ENCODE results near the gene JAZF1.
A peak's percentile ranks its signal among the peaks of the same experiment; 100 is the strongest.
"Not testable (repeated sequence)": the region's sequence is repeated elsewhere in the genome, so short reads cannot be mapped to it uniquely, and the experiment has no call there.

The JAZF1 gene

DNA sequence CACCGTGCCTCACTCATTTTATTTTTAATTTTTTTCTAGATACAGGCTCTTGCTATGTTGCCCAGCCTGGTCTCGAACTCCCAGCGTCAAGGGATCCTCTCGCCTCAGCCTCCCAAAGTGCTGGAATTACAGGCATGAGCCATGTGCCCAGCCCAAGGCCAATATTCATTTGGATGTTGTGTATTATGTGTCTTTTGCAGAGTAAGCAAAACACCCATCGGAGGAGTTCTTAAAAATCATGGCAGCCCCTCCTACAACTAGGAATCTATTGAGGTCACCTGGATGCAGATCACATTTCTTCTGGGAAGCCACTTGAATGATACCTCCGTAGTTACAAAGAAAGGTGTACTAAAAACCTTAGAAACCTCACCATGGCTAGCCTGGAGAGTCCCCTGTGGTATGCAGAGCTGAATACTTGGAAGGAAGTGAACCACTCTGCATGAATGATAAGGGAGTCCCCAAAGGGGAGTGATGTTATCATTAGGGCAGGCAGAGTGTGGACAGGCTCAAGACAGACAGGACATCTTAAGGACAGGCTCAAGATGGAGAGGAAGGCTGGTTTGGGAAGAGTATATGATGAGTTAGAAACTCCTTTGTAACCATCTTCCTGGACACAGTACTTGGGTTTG, 254.9 kb downstream of the JAZF1 start:
- DNase-seq, result no peak

DNA sequence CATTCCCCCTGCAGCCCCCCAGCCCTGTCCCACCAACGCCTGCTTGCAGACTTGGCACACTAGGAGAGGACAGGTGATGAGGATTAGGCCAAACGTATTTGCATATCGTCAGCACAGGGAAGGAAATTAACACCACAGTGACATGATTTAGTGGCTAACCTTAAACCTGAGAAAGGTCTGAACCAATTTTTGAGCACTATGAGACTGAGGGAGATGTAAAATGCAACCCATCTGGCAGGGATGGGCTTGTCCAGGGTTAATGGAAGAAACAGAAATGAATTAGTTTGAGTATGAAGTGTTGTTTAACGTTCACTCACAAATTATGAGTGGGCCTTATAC, 257.0 kb downstream of the JAZF1 start:
- no peak for DNase-seq

DNA sequence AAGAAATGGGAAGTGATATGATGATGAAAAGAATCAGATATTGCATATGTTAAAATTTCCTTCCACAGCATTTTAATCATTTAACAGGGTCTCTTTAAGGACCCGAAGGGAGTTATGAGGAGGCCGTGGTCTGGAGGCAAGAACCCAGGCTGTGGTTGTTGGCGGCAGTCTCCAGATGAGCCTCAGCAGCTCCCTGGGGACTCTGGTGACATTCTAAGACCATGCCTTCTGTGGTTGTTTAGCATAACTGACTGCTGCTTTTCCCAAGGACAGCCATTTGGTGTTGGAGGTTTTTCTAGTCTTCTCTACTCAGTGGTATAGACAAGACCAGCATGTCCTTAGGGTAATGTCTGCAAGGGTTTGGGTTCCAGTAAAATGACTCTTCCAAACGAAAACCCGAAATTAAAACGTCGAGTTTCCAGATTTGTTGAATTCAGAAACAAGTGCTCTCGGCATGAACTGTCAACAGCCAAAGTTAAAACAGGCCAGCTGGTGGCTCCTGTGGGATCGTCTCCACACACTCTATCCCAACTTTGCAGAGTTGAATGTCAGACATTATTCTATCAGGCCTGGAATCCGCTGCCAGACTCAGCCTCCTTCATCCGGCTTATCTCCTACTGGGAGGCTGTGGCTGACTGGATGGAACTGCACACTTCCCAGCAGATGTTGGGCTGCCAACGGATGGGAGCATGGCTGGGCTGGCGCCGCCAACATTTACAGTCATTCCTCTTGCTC, 257.5 kb downstream of the JAZF1 start:
- DNase-seq, result no peak

DNA sequence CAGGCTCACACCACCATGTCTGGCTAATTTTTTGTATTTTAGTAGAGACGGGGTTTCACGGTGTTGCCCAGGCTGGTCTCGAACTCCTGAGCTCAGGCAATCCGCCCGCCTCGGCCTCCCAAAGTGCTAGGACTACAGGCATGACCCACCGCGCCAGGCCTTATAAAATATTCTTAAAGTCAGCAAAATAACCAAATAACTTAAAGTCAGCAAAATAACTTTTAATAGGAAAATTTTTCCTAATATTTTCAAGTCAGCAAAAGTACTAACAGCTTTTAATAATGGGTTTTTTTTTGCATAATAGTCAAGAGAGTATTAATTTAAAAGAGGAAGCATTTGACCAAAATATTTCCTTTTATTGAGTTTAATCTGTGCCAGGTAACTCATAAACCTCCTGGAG, 258.2 kb downstream of the JAZF1 start:
- not testable (repeated sequence) for DNase-seq

DNA sequence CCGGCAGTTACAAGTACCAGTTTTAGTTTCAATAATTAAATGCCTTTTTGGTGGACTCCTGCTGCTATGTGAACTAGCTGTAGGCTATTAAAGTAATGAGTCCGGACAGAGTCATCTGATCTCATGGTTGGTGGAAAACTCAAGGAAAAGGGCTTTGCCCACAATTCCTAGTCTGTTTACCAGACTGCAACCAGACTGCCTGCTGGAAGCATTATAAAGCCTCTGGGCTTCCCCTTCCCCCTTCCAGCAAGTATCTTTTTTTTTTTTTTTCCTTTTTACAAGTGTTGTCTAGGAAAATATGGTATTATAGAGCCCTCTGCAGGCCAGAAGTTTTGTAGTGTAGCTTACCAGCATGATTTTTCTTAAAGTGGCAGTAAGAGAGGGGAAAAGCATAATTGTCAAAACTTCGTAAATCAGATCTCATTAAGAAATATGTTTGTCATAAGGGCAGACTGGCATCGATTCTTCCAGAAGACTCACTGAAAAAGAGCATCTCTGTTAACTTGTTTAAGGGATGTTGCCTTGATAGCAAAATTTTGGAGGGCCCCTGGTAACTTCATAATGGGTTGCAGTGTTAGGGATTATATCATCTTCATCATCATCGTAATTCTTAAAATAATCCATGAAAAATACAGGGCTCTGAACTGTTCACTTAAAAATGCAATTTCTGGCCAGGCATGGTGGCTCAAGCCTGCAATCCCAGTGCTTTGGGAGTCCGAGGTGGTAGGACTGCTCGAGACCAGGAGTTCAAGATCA, 259.3 kb downstream of the JAZF1 start:
- DNase-seq, result no peak

DNA sequence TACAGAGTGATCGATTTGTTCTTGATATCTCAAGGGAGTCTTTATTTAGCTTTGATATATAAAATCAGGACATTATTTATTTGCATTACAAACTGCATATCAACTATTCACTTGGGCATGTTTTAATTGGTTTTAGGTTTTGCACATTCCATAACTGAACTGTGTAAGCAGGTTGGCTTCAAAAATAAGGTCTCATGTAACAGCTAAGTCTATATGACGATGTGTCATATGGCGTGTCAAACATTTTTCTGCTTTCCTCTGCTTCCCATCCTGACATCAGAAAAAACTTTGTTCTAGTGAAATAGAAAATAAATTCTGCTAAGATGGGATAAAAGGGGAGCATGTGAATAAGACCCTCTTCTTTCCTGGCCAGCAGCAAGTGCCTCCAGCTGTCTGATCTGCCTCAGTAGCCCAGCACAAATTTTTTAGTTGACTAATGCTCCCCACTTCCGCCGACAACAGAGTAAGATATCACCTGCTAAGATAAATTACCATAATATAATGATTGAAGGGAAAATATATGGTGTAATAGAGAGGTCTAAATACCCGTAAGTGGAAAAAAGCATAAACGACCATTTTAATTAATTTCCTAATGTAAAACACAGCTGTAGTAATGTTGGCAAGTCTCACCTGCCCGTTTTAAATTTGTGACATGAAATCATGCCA, 260.2 kb downstream of the JAZF1 start:
- DNase-seq, result no peak

DNA sequence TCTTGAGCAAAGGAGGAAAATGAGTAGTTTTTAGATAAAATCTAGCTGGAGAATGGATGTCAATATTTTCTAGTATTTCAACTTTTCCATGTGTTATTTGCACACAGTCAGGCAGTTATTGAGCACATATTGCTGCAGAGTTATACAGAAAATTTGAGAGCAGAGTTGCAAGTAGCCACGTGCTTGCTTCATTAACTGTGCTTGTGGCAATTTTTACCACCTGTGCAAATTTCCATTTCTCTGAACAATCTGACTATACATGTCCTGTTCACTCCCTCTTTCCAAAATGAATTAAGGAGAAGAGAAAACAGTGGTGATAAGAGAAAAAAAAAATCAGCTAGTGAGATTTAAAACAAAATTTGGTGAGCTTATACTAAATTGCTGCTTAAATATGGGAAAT, 262.1 kb downstream of the JAZF1 start:
- DNase-seq, result no peak

DNA sequence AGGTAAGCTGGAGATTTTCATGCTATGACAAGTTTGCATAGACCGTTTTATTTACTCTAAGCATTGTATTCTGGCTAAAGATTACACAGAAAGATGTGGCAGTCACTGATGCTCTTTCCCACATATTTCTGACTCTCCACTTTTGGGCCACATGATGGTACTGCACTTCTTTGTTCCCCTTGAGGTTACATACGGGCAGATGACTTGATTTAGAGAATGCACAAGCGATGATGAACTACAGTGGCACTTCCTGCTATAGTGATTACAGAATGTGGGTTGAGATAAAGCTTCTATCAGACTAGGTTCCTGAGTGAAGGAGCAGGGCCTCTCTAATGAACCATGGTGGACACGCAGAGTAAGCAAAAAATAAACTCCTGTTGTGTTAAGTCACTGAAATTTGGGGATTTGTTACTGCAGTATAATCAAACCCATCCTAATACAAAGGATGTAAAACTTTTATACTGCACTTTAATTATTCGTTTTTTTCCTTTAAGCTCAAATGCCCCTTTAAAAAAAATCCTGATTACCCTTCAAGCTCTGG, 262.8 kb downstream of the JAZF1 start:
- no peak for DNase-seq

DNA sequence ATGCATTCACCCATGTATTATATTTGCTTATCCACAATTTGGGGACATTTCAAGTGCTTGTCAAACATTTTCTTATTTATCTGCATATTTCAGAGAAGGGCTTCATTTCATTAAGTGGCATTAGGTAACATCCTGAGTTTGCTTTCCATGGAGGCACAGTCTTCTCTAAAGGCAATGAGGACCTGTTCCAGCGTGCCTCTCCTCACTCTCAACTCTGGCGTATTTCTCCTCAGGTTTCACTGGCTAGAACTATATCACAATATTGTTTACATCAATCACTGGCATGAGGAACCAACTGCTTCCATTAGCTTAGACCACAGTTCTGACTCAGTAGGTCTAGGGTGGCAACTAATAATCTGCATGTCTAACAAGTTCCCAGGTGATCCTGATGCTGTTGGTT, 263.5 kb downstream of the JAZF1 start:
- no peak for DNase-seq

DNA sequence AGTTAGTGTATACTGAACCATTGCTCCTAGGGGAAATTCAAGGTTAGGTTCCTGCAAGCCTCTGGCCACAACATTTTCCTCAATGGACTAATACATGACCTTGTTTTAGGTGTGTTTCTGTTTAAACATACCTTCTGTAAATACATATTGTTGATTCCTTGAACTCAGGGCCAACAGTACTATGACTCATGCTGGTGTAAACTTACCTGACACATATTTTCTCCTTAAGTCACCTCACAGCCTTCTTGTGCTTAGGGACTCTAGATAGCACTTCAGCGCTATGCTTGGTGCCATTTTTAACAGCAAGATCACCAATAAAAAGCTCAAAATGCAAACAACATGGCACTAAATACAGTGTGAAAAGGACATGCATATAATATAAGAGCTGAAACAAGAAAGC, 264.2 kb downstream of the JAZF1 start:
- DNase-seq, result no peak

DNA sequence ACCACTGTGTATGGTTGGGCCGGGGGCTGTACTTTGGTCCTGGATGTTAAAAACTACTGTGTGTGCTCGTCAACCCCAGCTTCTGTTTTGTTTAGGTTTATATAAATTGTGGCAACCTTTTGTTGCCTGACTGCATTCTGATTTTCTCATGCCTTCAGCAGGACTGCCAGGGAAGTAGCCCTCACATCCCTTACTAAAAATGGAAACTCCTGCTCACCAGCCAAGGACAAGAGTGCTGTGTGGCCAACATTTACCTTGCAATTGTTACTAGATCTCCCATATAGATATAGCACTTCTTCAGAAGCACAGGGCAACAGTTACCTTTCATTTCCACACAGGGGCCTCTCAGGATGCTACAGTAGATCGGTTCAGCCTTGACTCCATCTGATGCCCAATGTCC, 266.2 kb downstream of the JAZF1 start:
- no peak for DNase-seq

DNA sequence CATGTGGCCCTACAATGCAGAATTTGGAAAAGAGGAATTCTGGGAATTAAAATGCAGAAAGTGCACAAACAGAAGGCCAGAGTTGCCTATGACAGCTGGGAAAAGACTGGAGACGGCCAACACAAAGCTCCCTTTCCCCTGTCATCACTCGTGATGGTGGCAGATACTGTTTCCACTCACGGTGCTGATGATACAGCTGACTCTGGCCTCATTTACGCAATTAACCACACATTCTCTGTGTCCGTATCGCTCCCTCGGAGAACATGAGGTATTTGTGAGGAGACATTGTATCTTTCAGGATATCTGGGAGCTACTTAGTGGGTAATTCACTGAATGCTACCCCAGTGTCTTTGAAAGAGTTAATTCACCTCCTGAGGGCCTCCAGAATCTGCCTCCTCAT, 267.8 kb downstream of the JAZF1 start:
- DNase-seq, result no peak

DNA sequence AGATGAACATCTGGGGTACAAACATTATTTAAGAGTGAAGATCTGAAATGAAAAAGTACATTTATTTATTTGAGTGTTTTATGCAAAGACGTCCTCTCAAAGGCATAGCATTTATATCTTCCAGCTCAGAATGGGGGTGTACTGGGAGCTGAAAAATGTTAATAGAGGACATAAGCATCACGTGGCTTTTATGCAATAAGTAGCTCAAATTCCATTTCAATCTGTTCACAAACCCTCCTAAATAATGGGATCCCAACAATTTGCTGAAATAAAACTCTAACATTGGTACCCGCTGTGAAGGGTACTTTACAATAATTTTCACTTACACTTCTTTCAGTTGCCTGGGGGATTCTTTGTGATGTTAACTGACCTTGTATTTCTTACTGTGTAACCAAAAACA, 268.7 kb downstream of the JAZF1 start:
- no peak for DNase-seq

DNA sequence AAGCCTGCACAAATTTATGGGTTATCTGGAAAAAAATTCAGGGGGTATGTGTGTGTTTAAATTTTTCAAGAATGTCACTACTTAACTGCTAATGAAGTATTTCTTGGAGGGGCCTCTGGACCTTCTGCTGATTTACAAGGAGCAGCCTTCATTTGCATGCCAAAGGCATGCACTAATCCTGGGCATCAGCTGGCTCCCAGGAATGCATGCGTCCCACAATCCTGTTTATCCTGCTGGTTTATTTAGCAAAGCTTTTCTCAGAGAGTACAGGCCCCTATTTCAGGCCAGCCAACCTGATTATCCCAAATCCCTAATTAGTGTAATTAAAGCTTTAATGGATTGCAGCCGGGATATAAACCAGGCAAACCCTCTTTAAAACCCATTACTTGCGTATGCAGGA, 270.3 kb downstream of the JAZF1 start:
- DNase-seq, result no peak

DNA sequence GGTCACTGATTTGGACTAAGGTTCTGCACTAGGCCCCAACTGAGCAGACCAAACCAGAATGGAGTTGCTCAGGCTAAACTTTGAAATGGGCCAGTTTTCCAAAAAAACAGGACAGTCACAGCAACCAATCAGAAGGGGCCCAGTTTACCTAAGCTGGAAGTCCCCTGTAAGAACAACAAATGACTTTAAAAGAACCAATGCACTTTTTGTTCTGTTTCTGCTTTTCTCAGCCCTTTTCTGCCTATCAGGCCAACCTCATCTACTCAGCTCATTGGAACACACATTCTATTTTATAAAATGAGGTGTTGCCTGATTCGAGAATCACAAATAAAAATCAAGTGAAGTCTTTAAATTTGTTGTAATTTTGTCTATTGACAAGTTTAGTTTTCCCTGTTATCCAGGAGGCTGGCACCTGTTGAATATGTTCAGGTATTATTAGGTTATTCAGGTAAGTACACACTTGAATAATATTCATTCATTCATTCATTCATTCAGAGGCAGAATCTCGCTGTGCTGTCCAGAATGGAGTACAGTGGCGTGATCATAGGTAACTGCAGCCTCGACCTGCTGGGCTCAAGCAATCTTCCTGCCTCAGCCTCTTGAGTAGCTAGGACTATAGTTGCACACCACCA, 271.9 kb downstream of the JAZF1 start:
- no peak for DNase-seq

DNA sequence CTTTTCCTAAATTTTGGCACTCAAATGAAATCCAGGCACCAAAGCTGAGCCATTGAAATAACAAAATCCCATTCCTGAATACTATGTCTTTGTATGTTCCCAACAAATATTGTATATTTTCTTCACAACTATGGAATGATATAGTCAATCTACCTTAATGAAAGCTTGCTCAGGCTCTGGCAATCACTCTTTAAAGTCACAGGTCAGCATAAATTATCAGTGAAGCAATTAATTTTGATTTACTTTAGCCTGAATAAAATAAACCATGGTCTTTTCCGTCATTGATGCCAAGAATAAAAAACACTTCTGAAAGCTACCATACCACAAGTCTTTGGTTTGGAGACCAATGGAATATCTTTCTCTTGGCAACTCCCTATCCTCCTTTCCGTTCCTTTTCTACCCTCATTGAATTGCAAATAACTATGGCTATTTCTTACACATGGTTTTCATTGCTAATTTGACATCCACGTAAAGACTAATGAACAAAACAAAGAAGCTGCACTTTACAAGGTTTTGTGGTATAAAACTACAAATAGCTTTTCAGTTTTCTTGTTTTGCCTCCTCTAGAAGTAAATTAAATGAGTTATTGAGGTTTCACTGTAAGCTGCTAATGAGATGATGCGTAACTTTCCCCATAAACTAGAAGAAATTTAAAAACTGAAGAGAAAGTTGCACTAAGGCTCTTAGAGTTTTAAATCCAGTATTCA, 274.1 kb downstream of the JAZF1 start:
- DNase-seq, result no peak

DNA sequence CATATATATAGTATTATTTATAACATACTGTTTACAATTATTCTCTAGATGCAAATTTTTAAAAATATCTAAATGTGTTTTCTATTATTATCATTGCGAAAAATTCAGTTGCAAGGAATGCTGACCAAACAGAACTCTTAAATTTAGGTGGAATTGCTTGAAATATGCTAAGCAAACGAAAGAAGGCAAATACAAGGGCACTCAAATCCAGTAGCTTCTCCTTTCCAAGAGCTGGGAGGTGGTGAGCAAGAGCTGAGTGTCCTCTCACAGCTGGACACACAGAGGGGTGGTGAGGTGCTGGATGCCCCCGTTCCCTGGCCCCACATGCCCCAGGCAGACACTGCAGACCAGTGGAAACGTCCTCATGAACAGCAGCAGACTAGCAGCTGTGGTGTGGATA, 274.6 kb downstream of the JAZF1 start:
- no peak for DNase-seq

DNA sequence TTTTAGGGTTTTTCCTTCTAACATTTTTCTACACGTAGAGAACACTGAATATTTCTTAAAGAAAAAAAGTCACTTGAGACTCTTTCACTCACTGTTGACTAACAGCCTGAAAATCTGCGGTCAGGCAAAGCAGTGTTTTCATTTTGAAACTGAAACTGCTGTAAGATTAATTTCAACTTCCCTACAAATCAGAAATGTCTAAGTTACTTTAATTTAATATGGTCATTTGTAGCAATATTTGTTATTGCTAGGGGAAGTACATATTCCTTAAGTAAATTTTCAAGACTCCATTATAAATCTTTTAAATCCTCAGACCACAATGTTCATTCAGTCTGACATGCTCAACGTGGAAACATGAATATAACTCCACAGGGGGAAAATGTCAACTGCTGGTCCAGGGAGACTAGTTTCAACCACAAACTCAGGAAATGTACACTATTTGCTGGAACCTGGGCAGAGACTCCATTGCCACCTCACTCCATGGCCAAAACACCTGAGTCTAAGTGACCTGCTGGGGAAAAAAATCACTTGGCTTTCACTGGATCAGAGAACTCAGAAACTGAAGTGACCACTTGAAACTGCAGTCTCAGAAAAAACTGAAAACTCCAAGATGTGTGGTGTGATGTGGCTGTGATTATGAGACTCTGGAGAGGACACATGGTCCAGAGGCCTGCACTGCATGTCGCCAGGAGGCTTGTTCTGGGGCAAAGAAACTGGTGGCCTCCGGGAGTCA, 279.4 kb downstream of the JAZF1 start:
- peak; percentile 32 for DNase-seq

DNA sequence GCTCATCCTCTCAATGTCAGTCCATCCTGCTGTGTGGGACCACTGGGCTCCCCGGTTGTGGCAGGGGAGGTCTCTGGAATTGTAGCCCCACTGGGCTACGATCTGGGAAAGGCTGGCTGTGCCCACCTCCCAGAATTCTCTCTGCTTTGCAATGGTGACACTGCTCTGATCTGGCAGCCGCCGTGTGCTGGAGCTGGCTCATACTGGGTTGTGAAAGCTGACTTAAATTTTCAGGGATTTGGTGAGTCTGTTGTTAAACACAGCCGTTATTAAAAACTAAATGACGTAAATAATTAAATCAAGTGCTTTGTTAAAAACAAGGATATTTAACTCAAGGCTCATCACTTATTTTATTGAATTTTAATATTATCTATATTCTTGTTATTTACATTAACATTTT, 280.6 kb downstream of the JAZF1 start:
- no peak for DNase-seq

DNA sequence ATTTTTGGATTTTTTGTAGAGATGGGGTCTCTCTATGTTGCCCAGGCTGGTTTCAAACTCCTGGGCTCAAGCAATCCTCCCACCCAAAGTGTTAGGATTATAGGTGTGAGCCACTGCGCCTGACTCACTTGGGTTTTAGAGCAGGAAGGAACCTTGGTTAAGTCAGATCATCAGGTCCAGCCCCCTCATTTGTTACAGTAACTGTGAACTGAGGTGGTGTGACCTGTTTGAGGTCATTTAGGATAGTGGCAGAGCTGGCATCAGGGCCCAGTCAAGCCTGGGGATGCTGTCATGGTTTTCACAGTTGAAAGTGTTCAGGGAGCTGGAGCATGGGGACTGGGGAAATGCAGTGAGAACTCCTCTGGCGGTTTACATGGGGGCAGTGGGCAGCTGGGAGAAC, 281.0 kb downstream of the JAZF1 start:
- DNase-seq, result peak; percentile 11

DNA sequence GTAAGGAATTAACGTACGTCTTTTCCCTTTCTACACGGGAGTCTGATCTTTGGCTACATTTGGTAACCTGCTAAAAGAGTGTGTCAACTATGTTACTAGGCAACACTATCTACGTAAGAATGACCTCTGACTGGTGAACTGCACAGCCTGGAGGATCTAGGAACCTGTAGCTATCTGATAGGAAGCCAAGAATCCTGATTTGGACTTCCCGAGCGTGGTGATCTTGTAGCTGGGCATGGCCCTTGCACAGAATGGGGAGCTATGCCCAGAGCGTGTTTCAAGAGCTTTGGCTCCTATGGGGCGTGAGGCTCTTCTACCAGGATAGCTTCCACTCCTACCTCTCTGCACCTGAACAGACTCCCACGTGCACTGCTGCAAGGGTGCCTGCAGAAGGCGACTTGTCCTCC, 283.2 kb downstream of the JAZF1 start:
- no peak for DNase-seq

DNA sequence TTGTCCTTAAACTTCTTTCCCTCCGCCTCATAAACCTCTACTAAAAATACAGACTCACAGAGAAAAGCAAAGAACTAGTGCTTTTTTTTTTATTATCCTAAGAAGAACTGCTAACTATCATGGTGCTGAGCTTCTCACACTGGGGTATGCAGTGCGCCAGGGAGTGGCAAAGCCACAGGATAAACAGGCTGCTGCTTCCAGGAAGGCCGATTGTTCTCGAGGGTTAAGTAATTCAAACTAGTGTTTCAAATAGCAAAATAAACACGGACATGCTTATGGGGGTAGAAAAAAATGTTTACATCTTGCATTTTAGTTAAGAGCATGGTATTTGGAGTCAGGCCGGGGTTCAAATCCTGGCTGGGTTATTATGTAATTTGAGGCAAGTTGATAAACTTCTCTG, 283.6 kb downstream of the JAZF1 start:
- no peak for DNase-seq
